GM23338 (cell line): ENCODE data around the gene BCOR.

Source experiments
- CREB1 ChIP-seq: fragments of 250-450 bp; sonication (Bioruptor Pico); IDR thresholded peaks from 2 replicates; pipeline ENCODE4 v1.5.0; 2020; ENCODE audit warnings: low read depth, mild to moderate bottlenecking, moderate library complexity
- ETS1 ChIP-seq: IDR thresholded peaks from 2 replicates; pipeline ENCODE4 v1.6.1; 2016; ENCODE audit warnings: antibody characterized with exemption
- EZH2 ChIP-seq: fragments of 200-600 bp; sonication (generic); IDR thresholded peaks from one replicate; pipeline ENCODE4 v1.8.0; 2017; ENCODE audit warnings: antibody characterized with exemption, mild to moderate bottlenecking, low read depth; ENCODE audit not compliant: unreplicated experiment
- EZH2phosphoT487 ChIP-seq: fragments of 200-600 bp; sonication (generic); IDR thresholded peaks from one replicate; pipeline ENCODE4 v1.8.1; 2018; ENCODE audit warnings: antibody characterized with exemption; ENCODE audit not compliant: unreplicated experiment
- JUNB ChIP-seq: IDR thresholded peaks from one replicate; pipeline ENCODE4 v1.6.1; 2016; ENCODE audit warnings: antibody characterized with exemption; ENCODE audit not compliant: unreplicated experiment
- NANOG ChIP-seq: IDR thresholded peaks from 2 replicates; pipeline ENCODE4 v1.6.1; 2016; ENCODE audit warnings: antibody characterized with exemption, borderline replicate concordance
- POLR2AphosphoS5 ChIP-seq: IDR thresholded peaks from 2 replicates; pipeline ENCODE4 v1.6.1; 2016; ENCODE audit warnings: antibody characterized with exemption, low read depth
- STAT1 ChIP-seq: IDR thresholded peaks from one replicate; pipeline ENCODE4 v1.6.1; 2016; ENCODE audit warnings: antibody characterized with exemption; ENCODE audit not compliant: unreplicated experiment
- ZNF114 ChIP-seq: fragments of 250-450 bp; sonication (Bioruptor Pico); IDR thresholded peaks from 2 replicates; pipeline ENCODE4 v1.5.0; 2020; ENCODE audit warnings: mild to moderate bottlenecking, moderate library complexity
- ZNF331 ChIP-seq: fragments of 250-450 bp; sonication (Bioruptor Pico); IDR thresholded peaks from 2 replicates; pipeline ENCODE4 v1.5.0; 2020; ENCODE audit warnings: low read depth, mild to moderate bottlenecking, moderate library complexity
- TF ChIP-seq, protein P1 (sequence below), 2 experiments: fragments of 200-600 bp in 1 of 2; sonication (generic) in 1 of 2; conservative IDR thresholded peaks; 2 replicates each; pipeline versions ENCODE4 v1.5.1 to v1.6.1; 2016 to 2017; ENCODE audit warnings: antibody characterized with exemption in 2 of 2, low read depth in 2 of 2, mild to moderate bottlenecking in 2 of 2, moderate library complexity in 1 of 2
- TF ChIP-seq, protein P2 (sequence below): IDR thresholded peaks from one replicate; pipeline ENCODE4 v1.6.1; 2018; ENCODE audit warnings: antibody characterized with exemption; ENCODE audit not compliant: unreplicated experiment

DNA sequence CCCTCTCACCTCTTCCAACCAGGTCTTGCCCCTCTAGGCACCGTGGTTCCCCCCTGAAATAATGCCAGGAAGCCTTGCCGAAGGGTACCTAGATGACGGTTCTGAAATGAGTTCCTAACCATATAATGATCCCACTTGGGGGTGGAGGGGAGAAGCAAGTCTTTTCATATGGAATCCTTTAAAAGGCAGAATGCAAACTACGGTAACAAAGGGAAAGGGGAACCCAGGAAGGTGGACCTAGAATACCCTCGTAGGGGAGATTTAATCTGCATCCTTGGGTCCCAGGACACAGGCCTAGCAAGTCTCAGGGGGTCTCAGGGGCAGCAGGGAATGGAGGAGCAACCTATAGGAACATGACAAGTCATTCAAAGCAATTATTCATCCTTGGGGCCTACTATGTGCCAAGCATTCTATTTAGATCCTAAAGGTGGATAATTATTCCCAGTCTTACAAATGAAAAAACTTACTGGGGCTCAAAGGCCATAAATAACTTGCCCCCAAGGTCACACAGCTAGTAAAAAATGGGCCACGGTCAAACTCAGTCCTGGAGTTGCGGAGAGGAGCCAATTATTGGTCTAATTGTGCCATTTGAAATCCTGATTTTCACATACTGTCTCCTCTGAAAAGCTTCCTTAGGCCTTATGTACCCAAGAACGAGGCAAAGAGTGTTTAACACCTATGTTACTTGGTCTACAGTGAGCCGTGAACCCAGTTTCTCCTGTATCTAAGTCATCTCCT lies 8.8 kb downstream of the BCOR start:
- TF ChIP-seq, protein P1, sequence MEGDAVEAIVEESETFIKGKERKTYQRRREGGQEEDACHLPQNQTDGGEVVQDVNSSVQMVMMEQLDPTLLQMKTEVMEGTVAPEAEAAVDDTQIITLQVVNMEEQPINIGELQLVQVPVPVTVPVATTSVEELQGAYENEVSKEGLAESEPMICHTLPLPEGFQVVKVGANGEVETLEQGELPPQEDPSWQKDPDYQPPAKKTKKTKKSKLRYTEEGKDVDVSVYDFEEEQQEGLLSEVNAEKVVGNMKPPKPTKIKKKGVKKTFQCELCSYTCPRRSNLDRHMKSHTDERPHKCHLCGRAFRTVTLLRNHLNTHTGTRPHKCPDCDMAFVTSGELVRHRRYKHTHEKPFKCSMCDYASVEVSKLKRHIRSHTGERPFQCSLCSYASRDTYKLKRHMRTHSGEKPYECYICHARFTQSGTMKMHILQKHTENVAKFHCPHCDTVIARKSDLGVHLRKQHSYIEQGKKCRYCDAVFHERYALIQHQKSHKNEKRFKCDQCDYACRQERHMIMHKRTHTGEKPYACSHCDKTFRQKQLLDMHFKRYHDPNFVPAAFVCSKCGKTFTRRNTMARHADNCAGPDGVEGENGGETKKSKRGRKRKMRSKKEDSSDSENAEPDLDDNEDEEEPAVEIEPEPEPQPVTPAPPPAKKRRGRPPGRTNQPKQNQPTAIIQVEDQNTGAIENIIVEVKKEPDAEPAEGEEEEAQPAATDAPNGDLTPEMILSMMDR (conservative IDR thresholded peaks at IDR 0.05; ENCODE audit: low read depth in 2 of 2): no peak
- TF ChIP-seq CREB1: no peak
- TF ChIP-seq, protein P2, sequence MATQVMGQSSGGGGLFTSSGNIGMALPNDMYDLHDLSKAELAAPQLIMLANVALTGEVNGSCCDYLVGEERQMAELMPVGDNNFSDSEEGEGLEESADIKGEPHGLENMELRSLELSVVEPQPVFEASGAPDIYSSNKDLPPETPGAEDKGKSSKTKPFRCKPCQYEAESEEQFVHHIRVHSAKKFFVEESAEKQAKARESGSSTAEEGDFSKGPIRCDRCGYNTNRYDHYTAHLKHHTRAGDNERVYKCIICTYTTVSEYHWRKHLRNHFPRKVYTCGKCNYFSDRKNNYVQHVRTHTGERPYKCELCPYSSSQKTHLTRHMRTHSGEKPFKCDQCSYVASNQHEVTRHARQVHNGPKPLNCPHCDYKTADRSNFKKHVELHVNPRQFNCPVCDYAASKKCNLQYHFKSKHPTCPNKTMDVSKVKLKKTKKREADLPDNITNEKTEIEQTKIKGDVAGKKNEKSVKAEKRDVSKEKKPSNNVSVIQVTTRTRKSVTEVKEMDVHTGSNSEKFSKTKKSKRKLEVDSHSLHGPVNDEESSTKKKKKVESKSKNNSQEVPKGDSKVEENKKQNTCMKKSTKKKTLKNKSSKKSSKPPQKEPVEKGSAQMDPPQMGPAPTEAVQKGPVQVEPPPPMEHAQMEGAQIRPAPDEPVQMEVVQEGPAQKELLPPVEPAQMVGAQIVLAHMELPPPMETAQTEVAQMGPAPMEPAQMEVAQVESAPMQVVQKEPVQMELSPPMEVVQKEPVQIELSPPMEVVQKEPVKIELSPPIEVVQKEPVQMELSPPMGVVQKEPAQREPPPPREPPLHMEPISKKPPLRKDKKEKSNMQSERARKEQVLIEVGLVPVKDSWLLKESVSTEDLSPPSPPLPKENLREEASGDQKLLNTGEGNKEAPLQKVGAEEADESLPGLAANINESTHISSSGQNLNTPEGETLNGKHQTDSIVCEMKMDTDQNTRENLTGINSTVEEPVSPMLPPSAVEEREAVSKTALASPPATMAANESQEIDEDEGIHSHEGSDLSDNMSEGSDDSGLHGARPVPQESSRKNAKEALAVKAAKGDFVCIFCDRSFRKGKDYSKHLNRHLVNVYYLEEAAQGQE: no peak
- TF ChIP-seq EZH2phosphoT487: no peak
- no peak for TF ChIP-seq STAT1
- no peak for TF ChIP-seq POLR2AphosphoS5
- no peak for TF ChIP-seq EZH2
- no peak for TF ChIP-seq ETS1
- no peak for TF ChIP-seq JUNB
- TF ChIP-seq ZNF114 (CRISPR knock-in tag): no peak
- TF ChIP-seq ZNF331 (CRISPR knock-in tag): no peak
- TF ChIP-seq NANOG: no peak
